H9 (cell line): ENCODE data around the gene NCCRP1. TPM values are rescaled to one million over a fixed set of nuclear protein-coding genes. Genes with fewer than 3 reads are reported as not detected.

ENCODE experiments used
- DNase-seq: peaks from one replicate; pipeline ENCODE4 v3.0.0-alpha.2; 2017
- H2AFZ ChIP-seq: one replicate; pipeline ENCODE4 v1.6.1; 2013; ENCODE audit warnings: mild to moderate bottlenecking, low read length, control low read depth, moderate library complexity
- H2AK5ac ChIP-seq: 2 replicates; pipeline ENCODE4 v1.6.1; 2013; ENCODE audit warnings: low read length, control low read depth, mixed read lengths; ENCODE audit not compliant: insufficient read length
- H2BK120ac ChIP-seq: one replicate; pipeline ENCODE4 v1.6.1; 2013; ENCODE audit warnings: low read depth, mild to moderate bottlenecking, low read length, control low read depth, inconsistent platforms; ENCODE audit not compliant: poor library complexity, severe bottlenecking
- H2BK12ac ChIP-seq: 2 replicates; pipeline ENCODE4 v1.6.1; 2013; ENCODE audit warnings: low read length, control low read depth, mixed read lengths, low read depth; ENCODE audit not compliant: insufficient read length
- H2BK15ac ChIP-seq: 2 replicates; pipeline ENCODE4 v1.6.1; 2013; ENCODE audit warnings: low read depth, low read length, control low read depth
- H2BK20ac ChIP-seq: one replicate; pipeline ENCODE4 v1.6.1; 2013; ENCODE audit warnings: low read depth, mild to moderate bottlenecking, low read length, control low read depth, inconsistent platforms; ENCODE audit not compliant: poor library complexity, severe bottlenecking
- H2BK5ac ChIP-seq: 2 replicates; pipeline ENCODE4 v1.6.1; 2013; ENCODE audit warnings: low read length, control low read depth, mixed read lengths; ENCODE audit not compliant: insufficient read length
- H3K14ac ChIP-seq: 2 replicates; pipeline ENCODE4 v1.6.1; 2013; ENCODE audit warnings: low read length, control low read depth; ENCODE audit not compliant: insufficient read depth
- H3K18ac ChIP-seq: 2 replicates; pipeline ENCODE4 v1.6.1; 2013; ENCODE audit warnings: low read depth, mild to moderate bottlenecking, mixed read lengths, low read length, control low read depth; ENCODE audit not compliant: insufficient read length
- H3K23ac ChIP-seq: 2 replicates; pipeline ENCODE4 v1.6.1; 2013; ENCODE audit warnings: low read length, control low read depth, mixed read lengths, low read depth; ENCODE audit not compliant: insufficient read length
- H3K23me2 ChIP-seq: 2 replicates; pipeline ENCODE4 v1.6.1; 2013; ENCODE audit warnings: low read depth, mild to moderate bottlenecking, mixed read lengths, low read length, control low read depth; ENCODE audit not compliant: insufficient read length, poor library complexity, severe bottlenecking
- H3K27ac ChIP-seq: 2 replicates; pipeline ENCODE4 v1.5.1; 2013; ENCODE audit warnings: low read length, control low read depth, mixed read lengths, low read depth; ENCODE audit not compliant: insufficient read length
- H3K27me3 ChIP-seq: 2 replicates; pipeline ENCODE4 v1.6.1; 2013; ENCODE audit warnings: low read length, control low read depth, inconsistent platforms; ENCODE audit not compliant: insufficient read depth
- H3K4ac ChIP-seq: 2 replicates; pipeline ENCODE4 v1.6.1; 2013; ENCODE audit warnings: low read depth, mild to moderate bottlenecking, control low read depth, inconsistent platforms, low read length, moderate library complexity
- H3K4me1 ChIP-seq: 2 replicates; pipeline ENCODE4 v1.6.1; 2013; ENCODE audit warnings: low read length, control low read depth, inconsistent platforms; ENCODE audit not compliant: insufficient read depth
- H3K4me2 ChIP-seq: 2 replicates; pipeline ENCODE4 v1.6.1; 2013; ENCODE audit warnings: low read length, control low read depth, mixed read lengths; ENCODE audit not compliant: insufficient read length, insufficient read depth
- H3K56ac ChIP-seq: 2 replicates; pipeline ENCODE4 v1.6.1; 2013; ENCODE audit warnings: low read depth, mild to moderate bottlenecking, mixed read lengths, low read length, control low read depth; ENCODE audit not compliant: insufficient read length
- H3K79me1 ChIP-seq: 2 replicates; pipeline ENCODE4 v1.6.1; 2013; ENCODE audit warnings: low read depth, mild to moderate bottlenecking, moderate library complexity, low read length, control low read depth, inconsistent platforms; ENCODE audit not compliant: insufficient read depth, poor library complexity, severe bottlenecking
- H3K79me2 ChIP-seq: 2 replicates; pipeline ENCODE4 v1.6.1; 2013; ENCODE audit warnings: low read length, control low read depth, inconsistent platforms; ENCODE audit not compliant: insufficient read depth
- H3K9ac ChIP-seq: 2 replicates; pipeline ENCODE4 v1.6.1; 2013; ENCODE audit warnings: low read length, control low read depth, mixed read lengths; ENCODE audit not compliant: insufficient read length; ENCODE audit errors: extremely low read depth
- H3K9me3 ChIP-seq: one replicate; pipeline ENCODE4 v1.6.1; 2013; ENCODE audit warnings: low read depth, low read length, inconsistent platforms; ENCODE audit not compliant: control insufficient read depth
- H3T11ph ChIP-seq: one replicate; pipeline ENCODE4 v1.6.1; 2013; ENCODE audit warnings: mild to moderate bottlenecking, low read length, control low read depth, inconsistent platforms
- H4K20me1 ChIP-seq: one replicate; pipeline ENCODE4 v1.6.1; 2013; ENCODE audit not compliant: control insufficient read depth, insufficient read length, insufficient read depth
- H4K5ac ChIP-seq: 2 replicates; pipeline ENCODE4 v1.6.1; 2013; ENCODE audit warnings: low read depth, mild to moderate bottlenecking, mixed read lengths, low read length, control low read depth; ENCODE audit not compliant: insufficient read length
- H4K8ac ChIP-seq: replicated peaks from 2 replicates; pipeline ENCODE4 v1.6.1; 2013; ENCODE audit warnings: low read length, control low read depth, mixed read lengths, low read depth; ENCODE audit not compliant: insufficient read length
- H4K91ac ChIP-seq: 2 replicates; pipeline ENCODE4 v1.6.1; 2013; ENCODE audit warnings: low read depth, mild to moderate bottlenecking, moderate library complexity, mixed read lengths, low read length, control low read depth; ENCODE audit not compliant: insufficient read length
- H3K27ac Mint-ChIP-seq, 3 experiments: 2 replicates in 2 of 3; 3 replicates in 1 of 3; pipeline ENCODE4 v1.8.0; 2020 to 2021; ENCODE audit warnings: mixed read lengths in 3 of 3, mild to moderate bottlenecking in 1 of 3, moderate library complexity in 1 of 3
- H3K27me3 Mint-ChIP-seq: 2 replicates; pipeline ENCODE4 v1.8.0; 2021; ENCODE audit warnings: low read depth, mild to moderate bottlenecking, moderate library complexity, mixed read lengths
- H3K36me3 Mint-ChIP-seq, 3 experiments: 2 replicates in 2 of 3; 3 replicates in 1 of 3; pipeline ENCODE4 v1.8.0; 2020 to 2021; ENCODE audit warnings: low read depth in 3 of 3, mixed read lengths in 3 of 3; ENCODE audit not compliant: insufficient read depth in 1 of 3
- H3K4me1 Mint-ChIP-seq, 2 experiments: 2 replicates each; pipeline ENCODE4 v1.8.0; 2020; ENCODE audit warnings: mixed read lengths in 2 of 2
- H3K4me3 Mint-ChIP-seq, 2 experiments: 2 replicates in 1 of 2; 3 replicates in 1 of 2; pipeline ENCODE4 v1.8.0; 2020 to 2021; ENCODE audit warnings: mild to moderate bottlenecking in 2 of 2, mixed read lengths in 2 of 2, moderate library complexity in 1 of 2
- H3K9me3 Mint-ChIP-seq, 2 experiments: 2 replicates in 1 of 2; 3 replicates in 1 of 2; pipeline ENCODE4 v1.8.0; 2020; ENCODE audit warnings: mild to moderate bottlenecking in 2 of 2, mixed read lengths in 2 of 2, moderate library complexity in 1 of 2
- WGBS: extraction: QIAGEN DNeasy Blood & Tissue Kit; methylation state at CpG from one replicate; pipeline ENCODE4 v1.1.7; 2013; ENCODE audit warnings: missing lambda C conversion rate, low lambda C conversion rate, mixed read lengths; ENCODE audit not compliant: insufficient read length; ENCODE audit errors: extremely low coverage; 5-methylcytosine and 5-hydroxymethylcytosine counted together
- total RNA-seq: library from RNA; stranded (reverse); gene quantifications from 2 replicates; pipeline ENCODE4 v1.2.1, GENCODE V29; 2021
- TF ChIP-seq, protein P1 (sequence below): fragments of 200-600 bp; sonication (generic); conservative IDR thresholded peaks from 3 replicates; pipeline ENCODE4 v1.8.0; 2021; ENCODE audit warnings: antibody characterized with exemption, mild to moderate bottlenecking

Gene NCCRP1
- total RNA-seq, 1 experiment from 2014 or later = 1.9 TPM

DNA sequence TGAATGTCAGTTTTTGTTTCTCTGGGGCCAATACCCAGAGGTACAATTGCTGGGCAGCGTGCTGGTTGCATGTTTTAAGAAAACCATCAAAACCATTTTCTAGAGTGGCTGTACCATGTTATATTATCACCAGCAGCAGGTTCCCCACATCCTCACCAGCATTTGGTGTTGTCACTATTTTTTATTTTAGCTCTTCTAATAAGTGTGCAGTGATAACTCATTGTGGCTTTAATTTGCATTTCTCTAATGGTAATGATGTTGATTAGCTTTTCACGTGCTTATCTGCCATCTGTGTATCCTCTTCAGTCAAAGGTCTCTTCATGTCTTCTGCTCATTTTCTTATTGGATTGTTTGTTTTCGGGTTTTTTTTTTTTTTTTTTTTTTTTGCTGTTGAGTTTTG lies 49.3 kb upstream of the NCCRP1 start:
- TF ChIP-seq, protein P1, sequence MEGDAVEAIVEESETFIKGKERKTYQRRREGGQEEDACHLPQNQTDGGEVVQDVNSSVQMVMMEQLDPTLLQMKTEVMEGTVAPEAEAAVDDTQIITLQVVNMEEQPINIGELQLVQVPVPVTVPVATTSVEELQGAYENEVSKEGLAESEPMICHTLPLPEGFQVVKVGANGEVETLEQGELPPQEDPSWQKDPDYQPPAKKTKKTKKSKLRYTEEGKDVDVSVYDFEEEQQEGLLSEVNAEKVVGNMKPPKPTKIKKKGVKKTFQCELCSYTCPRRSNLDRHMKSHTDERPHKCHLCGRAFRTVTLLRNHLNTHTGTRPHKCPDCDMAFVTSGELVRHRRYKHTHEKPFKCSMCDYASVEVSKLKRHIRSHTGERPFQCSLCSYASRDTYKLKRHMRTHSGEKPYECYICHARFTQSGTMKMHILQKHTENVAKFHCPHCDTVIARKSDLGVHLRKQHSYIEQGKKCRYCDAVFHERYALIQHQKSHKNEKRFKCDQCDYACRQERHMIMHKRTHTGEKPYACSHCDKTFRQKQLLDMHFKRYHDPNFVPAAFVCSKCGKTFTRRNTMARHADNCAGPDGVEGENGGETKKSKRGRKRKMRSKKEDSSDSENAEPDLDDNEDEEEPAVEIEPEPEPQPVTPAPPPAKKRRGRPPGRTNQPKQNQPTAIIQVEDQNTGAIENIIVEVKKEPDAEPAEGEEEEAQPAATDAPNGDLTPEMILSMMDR = no peak
- Histone ChIP-seq H3K27me3 (no peaks in the 10 kb centered on the region), H3K4ac (no peak overlapping the region), H4K91ac (no peak overlapping the region), H3T11ph (no peak overlapping the region), H2AFZ (no peak overlapping the region), H2BK120ac (no peak overlapping the region), H2BK20ac (no peak overlapping the region), H4K20me1 (peaks cover 2% of the 10 kb centered on the region), H3K56ac (no peak overlapping the region), H3K4me1 (peaks cover 17% of the 10 kb centered on the region), H3K18ac (no peak overlapping the region), H3K9me3 (no peaks in the 10 kb centered on the region), H3K27ac (no peak overlapping the region), H3K4me2 (peak overlapping the region; percentile 41), H2BK5ac (no peak overlapping the region), H4K8ac (no peak overlapping the region), H3K14ac (no peak overlapping the region), H4K5ac (no peak overlapping the region), H3K23me2 (no peaks in the 10 kb centered on the region), H2AK5ac (no peak overlapping the region), H3K79me2 (peaks cover 2% of the 10 kb centered on the region; the same call in 1 of the 2 replicates), H3K9ac (no peak overlapping the region), H2BK15ac (no peak overlapping the region), H3K79me1 (no peaks in the 10 kb centered on the region), H3K23ac (no peak overlapping the region), H2BK12ac (no peak overlapping the region)
- no CpG with 5 or more reads among the region's 3 CpGs for WGBS
- peaks cover 6 to 13% (median 6%) of the 10 kb centered on the region in 3 experiments; a peak in 4 of 7 replicates for H3K36me3 Mint-ChIP-seq
- peaks cover 44 to 66% of the 10 kb centered on the region in 2 experiments for H3K4me1 Mint-ChIP-seq
- no peak overlapping the region for H3K4me3 Mint-ChIP-seq
- DNase-seq = no peak
- H3K27ac Mint-ChIP-seq = peak overlapping the region in 2 of 3 experiments; percentile 66 to 72; a peak in 3 of 7 replicates
- H3K9me3 Mint-ChIP-seq = peaks cover 7 to 9% of the 10 kb centered on the region in 2 experiments; a peak in 4 of 5 replicates
- H3K27me3 Mint-ChIP-seq = no peaks in the 10 kb centered on the region
